CD4-positive, alpha-beta memory T cell (primary cell): Measurements from ENCODE around the gene MYRFL. TPM values are rescaled to one million over a fixed set of nuclear protein-coding genes. Genes with fewer than 3 reads are reported as not detected.

Experiments
- CTCF ChIA-PET: fragments of 350-600 bp; sonication (Branson Sonifier 250); formaldehyde crosslinking; loops from one replicate; lab custom pipeline; 2021; ENCODE audit warnings: inconsistent platforms; ENCODE audit not compliant: partially characterized antibody; lab: Charles Lee
- POLR2A ChIA-PET: fragments of 350-600 bp; sonication (Branson Sonifier 250); formaldehyde crosslinking; loops from one replicate; lab custom pipeline; 2021; ENCODE audit not compliant: partially characterized antibody; lab: Charles Lee
- DNase-seq, 5 donors: peaks; one replicate each; pipeline versions ENCODE4 v3.0.0 to v3.0.0-alpha.2; 2020 to 2022; ENCODE audit warnings: mixed read lengths in 1 of 5
- H3K27ac ChIP-seq: one replicate; pipeline ENCODE4 v1.7.0; 2013; ENCODE audit warnings: low read depth, low read length
- H3K27me3 ChIP-seq: 2 replicates; pipeline ENCODE4 v1.7.0; 2013; ENCODE audit warnings: mild to moderate bottlenecking, low read length, moderate library complexity; ENCODE audit not compliant: insufficient read depth
- H3K36me3 ChIP-seq: 2 replicates; pipeline ENCODE4 v1.7.0; 2013; ENCODE audit warnings: mild to moderate bottlenecking, low read length, moderate library complexity; ENCODE audit not compliant: insufficient read depth
- H3K4me1 ChIP-seq: 2 replicates; pipeline ENCODE4 v1.7.0; 2013; ENCODE audit warnings: mild to moderate bottlenecking, low read length, moderate library complexity; ENCODE audit not compliant: insufficient read depth
- H3K4me3 ChIP-seq, 2 donors: one replicate each; pipeline ENCODE4 v1.7.0; 2013; ENCODE audit warnings: low read length in 2 of 2, mild to moderate bottlenecking in 1 of 2
- H3K9me3 ChIP-seq, 2 donors: one replicate each; pipeline ENCODE4 v1.7.0; 2013; ENCODE audit warnings: low read length in 2 of 2, control low read depth in 1 of 2; ENCODE audit not compliant: control insufficient read depth in 1 of 2
- H3K27ac Mint-ChIP-seq, 7 donors: one replicate each; pipeline ENCODE4 v1.8.0; 2020 to 2021; ENCODE audit warnings: mixed read lengths in 7 of 7, mild to moderate bottlenecking in 6 of 7, inconsistent platforms in 3 of 7, moderate library complexity in 3 of 7
- H3K27me3 Mint-ChIP-seq, 2 donors: one replicate each; pipeline ENCODE4 v1.8.0; 2020 to 2021; ENCODE audit warnings: mixed read lengths in 2 of 2
- H3K36me3 Mint-ChIP-seq, 2 donors: one replicate each; pipeline ENCODE4 v1.8.0; 2020 to 2021; ENCODE audit warnings: mixed read lengths in 2 of 2, inconsistent platforms in 1 of 2, mild to moderate bottlenecking in 1 of 2
- H3K4me1 Mint-ChIP-seq, 4 donors: one replicate each; pipeline ENCODE4 v1.8.0; 2020 to 2021; ENCODE audit warnings: mixed read lengths in 4 of 4, mild to moderate bottlenecking in 1 of 4
- H3K4me3 Mint-ChIP-seq, 8 donors: one replicate each; pipeline ENCODE4 v1.8.0; 2020 to 2021; ENCODE audit warnings: mixed read lengths in 8 of 8, mild to moderate bottlenecking in 7 of 8, moderate library complexity in 6 of 8, inconsistent platforms in 3 of 8
- H3K9me3 Mint-ChIP-seq, 8 donors: one replicate each; pipeline ENCODE4 v1.8.0; 2020 to 2021; ENCODE audit warnings: mixed read lengths in 8 of 8, mild to moderate bottlenecking in 5 of 8, inconsistent platforms in 3 of 8, moderate library complexity in 1 of 8
- intact Hi-C: fragments of 100-400 bp; cut with micrococcal nuclease; formaldehyde crosslinking; loops from one replicate; pipeline ENCODE4 v1.15.1; 2023
- polyA plus RNA-seq, 2 donors: library from polyadenylated mRNA; unstranded; fragments of 300-500 nt; fragmentation: Illumina TruSeq; gene quantifications; one replicate each; pipeline ENCODE4 v1.2.3, GENCODE V29; 2021
- total RNA-seq, 2 experiments: library from RNA; stranded (reverse); gene quantifications; one replicate each; pipeline ENCODE4 v1.2.3, GENCODE V29; 2021

The MYRFL gene
- total and polyA plus RNA-seq, 4 experiments from 2014 or later, result not detected

DNA sequence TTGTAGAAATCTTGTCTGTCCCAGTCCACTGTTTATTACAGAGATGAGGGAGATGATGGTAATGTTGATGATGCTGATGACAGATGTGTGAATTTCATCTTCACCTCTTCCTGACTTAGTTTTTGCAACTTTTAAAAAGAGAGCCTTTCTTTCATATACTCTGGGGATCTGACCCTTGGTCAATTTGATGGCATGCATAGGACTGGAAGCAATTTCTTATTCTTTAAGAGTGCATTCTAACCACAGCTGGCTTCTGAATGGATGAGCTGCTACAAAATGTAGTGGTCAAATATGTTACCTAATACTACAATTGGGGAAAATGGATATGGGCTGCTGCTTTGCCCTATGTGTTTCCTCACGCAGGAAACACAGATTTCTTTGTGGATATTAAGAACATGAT, 80.8 kb downstream of the MYRFL start:
- CTCF ChIA-PET, result no interaction called here
- Mint-ChIP-seq H3K9me3 (no peaks in the 10 kb centered on the region), H3K4me3 (no peak overlapping the region), H3K27me3 (peaks cover 0 to 2% of the 10 kb centered on the region in 2 donors), H3K27ac (no peak overlapping the region), H3K4me1 (no peaks in the 10 kb centered on the region), H3K36me3 (no peaks in the 10 kb centered on the region)
- no peak for DNase-seq
- POLR2A ChIA-PET, result no interaction called here
- H3K27me3 ChIP-seq, result no peaks in the 10 kb centered on the region
- H3K4me3 ChIP-seq, result no peak overlapping the region
- intact Hi-C loops, result no loop called here
- no peaks in the 10 kb centered on the region for H3K4me1 ChIP-seq
- no peaks in the 10 kb centered on the region for H3K9me3 ChIP-seq
- H3K36me3 ChIP-seq, result no peaks in the 10 kb centered on the region
- H3K27ac ChIP-seq, result no peak overlapping the region

DNA sequence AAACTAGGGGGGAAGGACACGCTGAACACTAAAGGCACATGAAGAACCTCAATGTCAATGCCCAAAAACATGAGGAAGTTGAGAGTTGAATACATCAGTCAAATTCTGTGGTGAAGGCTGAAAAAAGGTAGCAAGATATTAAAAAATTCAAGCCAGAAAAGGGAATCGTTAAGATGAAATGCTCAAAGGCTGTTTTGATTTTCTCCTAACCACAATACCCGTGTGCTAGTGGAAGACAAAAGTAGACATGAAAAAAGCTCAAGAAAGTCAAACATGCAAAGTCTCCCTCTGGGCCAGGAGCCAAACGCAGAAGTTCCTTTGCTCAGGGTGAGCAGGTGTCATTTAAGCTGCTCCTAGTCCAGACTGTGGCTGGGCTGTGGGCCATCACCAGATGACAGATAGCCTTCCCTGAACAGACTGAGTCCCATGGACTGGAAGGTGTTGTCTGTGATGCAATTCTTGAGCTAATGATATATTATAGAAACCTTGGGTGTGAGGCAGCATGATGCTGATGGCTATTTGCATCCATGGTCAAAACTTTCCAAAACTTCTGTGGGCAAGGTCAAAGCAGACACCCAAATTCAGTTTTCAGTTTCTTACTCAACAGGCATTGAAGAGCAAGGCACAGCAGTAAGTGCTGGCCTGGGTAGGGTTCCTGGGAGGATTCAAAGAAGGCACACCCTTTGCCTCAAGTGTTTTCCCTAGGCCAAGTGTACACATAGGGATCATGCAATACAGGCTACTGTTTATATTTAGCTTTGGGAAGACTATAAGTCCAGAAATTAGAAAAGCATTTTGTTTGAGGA, 81.6 kb downstream of the MYRFL start:
- H3K27me3 ChIP-seq, result no peaks in the 10 kb centered on the region
- H3K27me3 Mint-ChIP-seq, result peaks cover 0 to 2% of the 10 kb centered on the region in 2 donors
- H3K9me3 Mint-ChIP-seq, result no peaks in the 10 kb centered on the region
- ChIA-PET POLR2A (no interaction called here), CTCF (interaction anchor here (0.6 to 0.9 kb wide), 2 partner anchors 20 to 27 kb away, joined by 3 read pairs; no protein-coding TSS in a partner anchor)
- H3K27ac Mint-ChIP-seq, result no peak overlapping the region
- H3K4me1 ChIP-seq, result no peaks in the 10 kb centered on the region
- H3K4me3 ChIP-seq, result no peak overlapping the region
- H3K9me3 ChIP-seq, result no peaks in the 10 kb centered on the region
- no peak overlapping the region for H3K4me3 Mint-ChIP-seq
- no peaks in the 10 kb centered on the region for H3K36me3 Mint-ChIP-seq
- H3K27ac ChIP-seq, result no peak overlapping the region
- DNase-seq, result no peak
- no peaks in the 10 kb centered on the region for H3K4me1 Mint-ChIP-seq
- H3K36me3 ChIP-seq, result no peaks in the 10 kb centered on the region
- intact Hi-C loops, result no loop called here

DNA sequence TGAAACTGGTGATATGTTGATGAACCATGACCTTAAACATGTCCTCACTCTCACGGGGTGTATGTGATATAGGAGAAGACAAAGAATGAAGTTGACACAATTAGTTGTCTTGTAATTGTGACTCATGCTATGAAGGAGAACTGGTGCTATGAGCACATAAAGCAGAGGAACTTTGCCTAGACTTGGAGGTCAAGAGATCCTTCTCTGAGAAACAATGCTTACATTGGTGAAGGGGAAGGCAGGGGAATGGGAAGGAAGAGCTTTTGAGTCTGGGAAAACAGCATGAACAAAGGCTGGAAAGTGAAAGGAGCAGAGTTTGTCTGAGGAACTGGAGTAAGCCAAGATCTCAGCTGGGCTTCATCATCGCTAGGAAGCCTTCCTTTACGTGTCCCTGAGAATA, 83.2 kb downstream of the MYRFL start:
- Histone ChIP-seq H3K4me1 (no peaks in the 10 kb centered on the region), H3K27me3 (no peaks in the 10 kb centered on the region), H3K27ac (no peak overlapping the region), H3K4me3 (no peak overlapping the region), H3K9me3 (no peaks in the 10 kb centered on the region), H3K36me3 (no peaks in the 10 kb centered on the region)
- Mint-ChIP-seq H3K9me3 (no peaks in the 10 kb centered on the region), H3K27me3 (peaks cover 0 to 2% of the 10 kb centered on the region in 2 donors), H3K4me3 (no peak overlapping the region), H3K36me3 (no peaks in the 10 kb centered on the region), H3K27ac (no peak overlapping the region), H3K4me1 (no peaks in the 10 kb centered on the region)
- POLR2A ChIA-PET, result no interaction called here
- DNase-seq, result no peak
- CTCF ChIA-PET, result interaction anchor here (1.2 to 1.5 kb wide), 2 partner anchors 28 to 671 kb away, joined by 4 to 5 read pairs; no protein-coding TSS in a partner anchor
- intact Hi-C loops, result no loop called here

DNA sequence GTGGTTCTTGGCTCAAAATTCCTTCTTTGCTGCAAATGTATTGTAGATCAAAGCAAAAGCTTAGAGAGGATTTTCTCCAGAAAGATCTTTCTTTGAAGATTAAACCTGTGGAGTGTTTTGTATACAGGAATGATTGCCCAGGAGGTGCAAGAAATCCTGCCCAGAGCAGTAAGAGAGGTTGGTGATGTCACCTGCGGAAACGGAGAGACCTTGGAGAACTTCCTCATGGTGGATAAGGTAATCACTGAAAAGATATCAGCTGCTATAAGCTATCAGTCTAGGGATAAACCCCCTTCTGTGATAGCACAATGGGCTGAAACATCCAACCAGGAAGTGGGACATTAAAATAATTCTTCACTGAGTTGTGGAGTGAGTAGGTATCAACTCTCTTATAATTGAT, 85.7 kb downstream of the MYRFL start:
- Histone ChIP-seq H3K9me3 (no peaks in the 10 kb centered on the region), H3K4me3 (no peak overlapping the region), H3K27me3 (no peaks in the 10 kb centered on the region), H3K4me1 (no peaks in the 10 kb centered on the region), H3K27ac (no peak overlapping the region), H3K36me3 (no peaks in the 10 kb centered on the region)
- no peaks in the 10 kb centered on the region for H3K9me3 Mint-ChIP-seq
- peaks cover 0 to 2% of the 10 kb centered on the region in 2 donors for H3K27me3 Mint-ChIP-seq
- DNase-seq, result no peak
- H3K36me3 Mint-ChIP-seq, result no peaks in the 10 kb centered on the region
- H3K4me3 Mint-ChIP-seq, result no peak overlapping the region
- intact Hi-C loops, result no loop called here
- ChIA-PET CTCF (interaction anchor here (1.0 kb wide), 1 partner anchor 11 kb away, joined by 3 read pairs; no protein-coding TSS in a partner anchor), POLR2A (interaction anchor here (0.6 kb wide), 1 partner anchor 622 kb away, joined by 3 read pairs; no protein-coding TSS in a partner anchor)
- H3K4me1 Mint-ChIP-seq, result no peaks in the 10 kb centered on the region
- no peak overlapping the region for H3K27ac Mint-ChIP-seq

DNA sequence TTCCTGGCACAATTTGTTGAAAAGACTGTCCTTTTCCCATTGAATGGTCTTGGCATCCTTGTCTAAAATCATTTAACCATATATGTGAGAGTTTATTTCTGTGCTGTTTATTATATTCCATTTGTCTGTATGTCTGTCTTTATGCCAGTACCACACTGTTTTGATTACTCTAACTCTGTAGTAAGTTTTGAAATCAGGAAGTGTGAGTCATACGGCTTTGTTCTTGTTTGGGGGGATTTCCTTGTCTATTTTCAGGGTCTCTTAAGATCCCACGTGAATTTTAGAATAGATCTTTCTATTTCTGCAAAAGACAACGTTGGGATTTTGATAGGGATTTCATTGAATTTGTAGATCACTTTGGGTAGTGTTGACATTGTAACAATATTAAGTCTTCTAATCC, 88.5 kb downstream of the MYRFL start:
- no peak for DNase-seq
- peaks cover 0 to 5% (median under 1%) of the 10 kb centered on the region in 8 donors for H3K9me3 Mint-ChIP-seq
- H3K4me1 Mint-ChIP-seq, result no peaks in the 10 kb centered on the region
- Histone ChIP-seq H3K4me1 (no peaks in the 10 kb centered on the region), H3K9me3 (no peaks in the 10 kb centered on the region), H3K36me3 (no peaks in the 10 kb centered on the region), H3K27ac (no peak overlapping the region), H3K4me3 (no peak overlapping the region), H3K27me3 (no peaks in the 10 kb centered on the region)
- ChIA-PET CTCF (interaction anchor here (1.0 to 1.4 kb wide), 2 partner anchors 10 to 13 kb away, joined by 5 to 6 read pairs; no protein-coding TSS in a partner anchor), POLR2A (no interaction called here)
- intact Hi-C loops, result no loop called here
- H3K36me3 Mint-ChIP-seq, result no peaks in the 10 kb centered on the region
- peaks cover 0 to 5% of the 10 kb centered on the region in 2 donors for H3K27me3 Mint-ChIP-seq
- H3K27ac Mint-ChIP-seq, result no peak overlapping the region
- no peak overlapping the region for H3K4me3 Mint-ChIP-seq

DNA sequence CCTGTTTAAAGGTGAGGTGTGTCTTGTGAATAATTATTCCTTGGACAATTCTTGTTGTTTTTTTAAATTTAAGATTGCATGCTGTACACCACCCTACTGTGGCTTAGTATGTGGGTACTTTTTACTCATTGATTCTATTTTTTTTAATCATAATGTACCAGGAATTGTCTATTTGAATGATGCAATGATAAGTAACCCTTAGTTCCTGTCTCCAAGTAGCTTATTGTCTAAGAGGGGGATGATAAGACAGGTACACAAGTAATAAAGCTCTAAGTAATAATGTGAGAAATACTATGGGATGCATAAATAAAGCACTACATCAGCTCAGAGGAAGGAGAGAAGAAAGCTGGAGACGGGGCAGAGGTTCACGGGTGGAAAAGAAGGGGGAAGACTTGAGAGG, 90.9 kb downstream of the MYRFL start:
- no peak overlapping the region for H3K27ac Mint-ChIP-seq
- Histone ChIP-seq H3K27me3 (no peaks in the 10 kb centered on the region), H3K4me3 (no peak overlapping the region), H3K9me3 (no peaks in the 10 kb centered on the region), H3K4me1 (no peaks in the 10 kb centered on the region), H3K27ac (no peak overlapping the region), H3K36me3 (no peaks in the 10 kb centered on the region)
- H3K36me3 Mint-ChIP-seq, result no peaks in the 10 kb centered on the region
- ChIA-PET CTCF (interaction anchor here (0.5 kb wide), 1 partner anchor 11 kb away, joined by 3 read pairs; no protein-coding TSS in a partner anchor), POLR2A (no interaction called here)
- H3K4me3 Mint-ChIP-seq, result no peak overlapping the region
- DNase-seq, result no peak
- H3K9me3 Mint-ChIP-seq, result peaks cover 0 to 5% (median 1%) of the 10 kb centered on the region in 8 donors
- H3K27me3 Mint-ChIP-seq, result peaks cover 0 to 7% of the 10 kb centered on the region in 2 donors
- intact Hi-C loops, result no loop called here
- no peaks in the 10 kb centered on the region for H3K4me1 Mint-ChIP-seq

DNA sequence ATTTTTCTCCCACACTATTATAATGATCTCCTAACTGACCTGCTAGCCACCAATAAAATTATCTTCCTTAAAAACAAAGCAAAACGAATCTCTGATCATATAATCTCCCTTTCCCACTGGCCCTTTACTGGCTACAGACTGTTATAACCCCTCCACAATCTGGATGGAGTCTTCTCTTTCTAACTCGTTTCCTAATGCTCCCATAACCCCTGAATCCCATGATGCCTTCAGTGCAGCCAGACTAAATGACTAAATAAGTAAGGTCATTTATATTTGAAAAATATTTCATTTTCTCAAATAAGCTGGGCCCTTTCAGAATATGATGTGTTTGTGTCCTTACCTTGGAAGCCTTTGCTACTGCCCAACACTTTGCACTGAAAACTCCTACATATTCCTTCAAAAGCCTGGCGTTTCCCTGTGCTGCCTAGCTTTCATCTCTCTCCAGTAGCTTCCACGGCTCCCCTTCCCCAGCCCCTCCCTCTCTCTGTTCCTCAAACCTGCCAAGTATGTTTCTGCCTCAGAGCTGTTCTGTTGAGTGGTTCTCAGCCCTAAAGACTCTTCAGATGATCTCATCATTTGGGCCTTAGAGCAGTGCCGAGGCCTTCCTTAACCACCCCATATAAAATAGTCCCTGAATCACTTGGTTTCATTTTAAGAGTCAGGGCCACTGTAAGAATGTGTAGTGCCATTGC, 91.7 kb downstream of the MYRFL start:
- POLR2A ChIA-PET, result no interaction called here
- Histone ChIP-seq H3K36me3 (no peaks in the 10 kb centered on the region), H3K27ac (no peak overlapping the region), H3K9me3 (no peaks in the 10 kb centered on the region), H3K4me1 (no peaks in the 10 kb centered on the region), H3K27me3 (no peaks in the 10 kb centered on the region), H3K4me3 (no peak overlapping the region)
- H3K36me3 Mint-ChIP-seq, result no peaks in the 10 kb centered on the region
- no peak overlapping the region for H3K27ac Mint-ChIP-seq
- H3K9me3 Mint-ChIP-seq, result peaks cover 0 to 5% (median 1%) of the 10 kb centered on the region in 8 donors
- H3K27me3 Mint-ChIP-seq, result peaks cover 0 to 7% of the 10 kb centered on the region in 2 donors
- no peak for DNase-seq
- H3K4me1 Mint-ChIP-seq, result no peaks in the 10 kb centered on the region
- CTCF ChIA-PET, result interaction anchor here (0.5 to 1.1 kb wide), 2 partner anchors 10 to 15 kb away, joined by 3 read pairs; no protein-coding TSS in a partner anchor
- H3K4me3 Mint-ChIP-seq, result no peak overlapping the region
- intact Hi-C loops, result no loop called here
